Measurements from ENCODE around the gene KCNMB4.

Gene KCNMB4

GRCh38 chr12:70359458-70360197, 6.5 kb upstream of the KCNMB4 start:
- no peak for TF ChIP-seq CTCF (conservative IDR thresholded peaks at IDR 0.05)
- no peak for TF ChIP-seq ZFX (IDR thresholded peaks at IDR 0.05)
- no peak overlapping the region for H3K27ac ChIP-seq

- TF ChIP-seq CTCF (conservative IDR thresholded peaks at IDR 0.05) (no peak), ZFX (IDR thresholded peaks at IDR 0.05) (no peak)
- no peak overlapping the region for H3K27ac ChIP-seq
Measured at GRCh38 chr12:70360218-70360617, 5.9 kb upstream of the KCNMB4 start.

GRCh38 chr12:70364695-70365397, 1.2 kb upstream of the KCNMB4 start:
- no peak overlapping the region for H3K27ac ChIP-seq
- TF ChIP-seq CTCF (conservative IDR thresholded peaks at IDR 0.05) = no peak
- no peak for TF ChIP-seq ZFX (IDR thresholded peaks at IDR 0.05)

- H3K27ac ChIP-seq = no peak overlapping the region
- TF ChIP-seq CTCF (conservative IDR thresholded peaks at IDR 0.05) (no peak), ZFX (IDR thresholded peaks at IDR 0.05) (no peak)
Measured at GRCh38 chr12:70365398-70365647, 767 bp upstream of the KCNMB4 start.

GRCh38 chr12:70366581-70367257, 629 bp downstream of the KCNMB4 start:
- H3K27ac ChIP-seq = no peak overlapping the region; the same call in 1 of the 2 replicates
- TF ChIP-seq ZFX (IDR thresholded peaks at IDR 0.05) (no peak), CTCF (conservative IDR thresholded peaks at IDR 0.05) (no peak)

- H3K27ac ChIP-seq = no peak overlapping the region
- TF ChIP-seq ZFX (IDR thresholded peaks at IDR 0.05) = no peak
- no peak for TF ChIP-seq CTCF (conservative IDR thresholded peaks at IDR 0.05)
Measured at GRCh38 chr12:70367258-70368141, 1.4 kb downstream of the KCNMB4 start.
